ENCODE data around the gene PKD1L1. TPM values are rescaled to one million over a fixed set of nuclear protein-coding genes. Genes with fewer than 3 reads are reported as not detected.
"Not testable (repeated sequence)": the region's sequence is repeated elsewhere in the genome, so short reads cannot be mapped to it uniquely, and the experiment has no call there.

Gene PKD1L1
- total RNA-seq, 4 donors from 2014 or later: 0.18 to 0.83 (median 0.44) TPM

- Histone ChIP-seq H3K9me3 (no peaks in the 10 kb centered on the region), H3K27me3 (no peaks in the 10 kb centered on the region), H3K4me1 (no peaks in the 10 kb centered on the region), H3K4me3 (no peak overlapping the region), H3K27ac (no peak overlapping the region), H3K36me3 (no peaks in the 10 kb centered on the region)
- DNase-seq: no peak
- TF ChIP-seq CTCF (IDR thresholded peaks at IDR 0.05) (no peak), POLR2A (IDR thresholded peaks at IDR 0.05) (no peak)
Measured at GRCh38 chr7:47990592-47990991, 42.3 kb upstream of the PKD1L1 start.

DNA sequence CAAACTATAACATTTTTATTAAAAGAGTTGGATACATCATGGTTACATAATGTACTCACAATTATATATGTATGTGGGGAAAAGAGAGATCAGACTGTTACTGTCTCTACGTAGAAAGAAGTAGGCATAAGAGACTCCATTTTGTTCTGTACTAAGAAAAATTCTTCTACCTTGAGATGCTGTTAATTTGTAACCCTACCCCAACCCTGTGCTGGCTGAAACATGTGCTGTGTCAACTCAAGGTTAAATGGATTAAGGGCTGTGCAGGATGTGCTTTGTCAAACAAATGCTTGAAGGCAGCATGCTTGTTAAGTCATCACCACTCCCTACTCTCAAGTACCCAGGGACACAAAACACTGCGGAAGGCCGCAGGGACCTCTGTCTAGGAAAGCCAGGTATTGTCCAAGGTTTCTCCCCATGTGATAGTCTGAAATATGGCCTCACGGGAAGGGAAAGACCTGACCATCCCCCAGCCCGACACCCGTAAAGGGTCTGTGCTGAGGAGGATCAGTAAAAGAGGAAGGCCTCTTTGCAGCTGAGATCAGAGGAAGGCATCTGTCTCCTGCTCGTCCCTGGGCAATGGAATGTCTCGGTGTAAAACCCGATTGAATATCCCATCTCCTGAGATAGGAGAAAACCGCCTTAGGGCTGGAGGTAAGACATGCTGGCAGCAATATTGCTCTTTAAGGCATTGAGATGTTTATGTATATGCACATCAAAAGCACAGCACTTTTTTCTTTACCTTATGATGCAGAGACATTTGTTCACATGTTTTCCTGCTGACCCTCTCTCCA, 41.5 kb upstream of the PKD1L1 start:
- H3K27ac ChIP-seq, H3K4me3 ChIP-seq, H3K36me3 ChIP-seq, H3K9me3 ChIP-seq, H3K27me3 ChIP-seq, H3K4me1 ChIP-seq, DNase-seq: not testable (repeated sequence)

DNA sequence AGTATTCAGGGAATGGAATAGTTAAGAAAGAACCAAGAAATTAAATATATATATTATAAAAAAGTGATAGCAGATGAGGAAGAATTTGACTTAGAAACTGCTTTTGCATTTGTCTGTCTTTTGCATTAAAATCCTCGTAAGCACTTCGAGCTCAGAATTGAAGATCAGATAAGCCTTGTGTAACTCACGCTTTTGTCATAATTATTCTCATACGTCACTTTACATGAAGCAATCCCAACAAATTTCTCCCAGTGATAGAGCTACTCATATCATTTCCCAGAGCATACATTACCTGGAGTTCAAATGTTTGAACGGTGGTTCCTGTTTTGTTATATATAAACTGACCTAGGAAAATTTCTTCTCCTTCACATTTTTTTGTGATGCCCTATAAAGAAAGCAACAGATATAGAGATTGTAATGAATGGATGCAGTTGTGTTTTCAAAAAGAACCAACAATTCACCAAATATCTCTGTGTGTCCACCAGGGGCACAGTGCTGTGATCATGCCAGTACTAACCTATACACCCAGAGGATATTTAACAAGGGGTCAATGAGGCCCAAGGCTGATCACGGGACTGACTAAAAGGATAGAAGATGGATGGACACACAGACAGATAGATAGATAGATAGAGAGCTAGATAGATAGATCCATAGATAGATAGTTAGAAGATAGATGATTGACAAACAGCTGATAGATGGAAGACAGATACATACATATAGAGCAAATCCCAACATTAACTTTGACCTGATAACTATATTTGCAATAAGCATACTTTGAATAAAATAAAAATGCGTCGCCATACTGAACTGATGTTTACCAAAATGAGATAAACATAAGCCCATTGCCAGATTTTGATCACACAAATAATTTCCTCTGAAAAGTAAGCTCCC, 40.5 kb upstream of the PKD1L1 start:
- no peaks in the 10 kb centered on the region for H3K4me1 ChIP-seq
- DNase-seq: no peak
- H3K4me3 ChIP-seq: no peak overlapping the region
- H3K36me3 ChIP-seq: no peaks in the 10 kb centered on the region
- no peaks in the 10 kb centered on the region for H3K27me3 ChIP-seq
- TF ChIP-seq CTCF (IDR thresholded peaks at IDR 0.05) (peak in 4 of 6 experiments; percentile 6 to 30 (median 8)), POLR2A (IDR thresholded peaks at IDR 0.05) (no peak)
- no peak overlapping the region for H3K27ac ChIP-seq
- no peaks in the 10 kb centered on the region for H3K9me3 ChIP-seq

DNA sequence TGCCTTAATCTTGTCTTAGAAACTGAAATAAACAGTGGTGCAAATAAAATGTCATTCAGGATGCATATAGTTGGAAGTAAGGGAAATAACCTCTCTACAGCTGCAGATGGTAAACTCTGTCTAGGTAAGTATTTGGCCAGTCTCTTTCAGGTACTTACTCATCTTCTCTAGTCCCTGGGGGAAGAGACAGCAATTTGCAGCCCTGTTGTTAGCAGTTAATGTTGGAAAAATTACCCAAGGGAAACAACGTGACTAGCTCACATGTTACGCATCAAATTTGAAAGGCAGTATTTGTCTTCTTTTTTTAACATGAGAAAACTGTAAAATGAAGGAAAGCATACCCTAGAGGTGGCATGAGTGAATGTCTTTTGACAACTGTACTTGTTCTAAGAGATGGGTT, 34.3 kb upstream of the PKD1L1 start:
- Histone ChIP-seq H3K36me3 (peaks cover 0 to 6% (median 0%) of the 10 kb centered on the region in 3 donors), H3K9me3 (no peaks in the 10 kb centered on the region), H3K27me3 (no peaks in the 10 kb centered on the region), H3K4me3 (no peak overlapping the region), H3K4me1 (peaks cover 0 to 10% (median 3%) of the 10 kb centered on the region in 4 donors), H3K27ac (no peak overlapping the region)
- DNase-seq: no peak
- no peak for TF ChIP-seq CTCF (IDR thresholded peaks at IDR 0.05)

GRCh38 chr7:47980648-47981047, 32.4 kb upstream of the PKD1L1 start:
- H3K4me1 ChIP-seq: not testable (repeated sequence)

DNA sequence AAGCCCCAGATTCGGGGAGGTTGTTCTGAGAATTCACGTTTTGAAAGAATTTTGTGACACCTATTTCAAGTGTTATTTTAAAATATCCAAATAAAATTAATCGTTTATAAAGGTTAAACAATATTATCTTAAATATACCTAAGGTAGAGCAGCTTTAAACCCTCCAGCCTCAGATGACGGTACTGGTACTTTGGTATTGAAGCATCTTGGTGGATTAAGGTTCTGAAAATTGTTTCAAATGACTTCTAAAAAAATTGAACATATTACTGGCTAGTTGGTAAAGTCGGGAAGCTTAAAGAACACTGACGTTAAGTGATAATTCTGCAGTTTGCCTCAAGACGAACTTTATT, 31.5 kb upstream of the PKD1L1 start:
- Histone ChIP-seq H3K27me3 (no peaks in the 10 kb centered on the region), H3K4me1 (peaks cover 0 to 10% (median 3%) of the 10 kb centered on the region in 4 donors)
- no peak for DNase-seq

More at GRCh38 chr7:47980648-47981047, 32.4 kb upstream of the PKD1L1 start:
- DNase-seq, H3K4me3 ChIP-seq, H3K9me3 ChIP-seq, H3K27me3 ChIP-seq, H3K27ac ChIP-seq: not testable (repeated sequence)
- peaks cover 0 to 25% (median 0%) of the 10 kb centered on the region in 3 donors for H3K36me3 ChIP-seq

More for the DNA sequence above, 31.5 kb upstream of the PKD1L1 start:
- Histone ChIP-seq H3K4me3 (peak overlapping the region; percentile 58 to 84 (median 72)), H3K36me3 (peaks cover 0 to 34% (median 0%) of the 10 kb centered on the region in 3 donors), H3K27ac (peak overlapping the region; percentile 82 to 91 (median 84)), H3K9me3 (no peaks in the 10 kb centered on the region)
- TF ChIP-seq POLR2A (IDR thresholded peaks at IDR 0.05): no peak
- no peak for TF ChIP-seq CTCF (IDR thresholded peaks at IDR 0.05)
